Muscle of leg (tissue), 11 donors: ENCODE data around the gene ARFGAP1. TPM values are rescaled to one million over a fixed set of nuclear protein-coding genes. Genes with fewer than 3 reads are reported as not detected.
A peak's percentile ranks its signal among the peaks of the same experiment; 100 is the strongest.

Experiments
- DNase-seq: peaks from one replicate; pipeline ENCODE4 v3.0.0; 2013
- H3K27ac ChIP-seq: one replicate; pipeline ENCODE4 v1.5.1; 2013; ENCODE audit warnings: mild to moderate bottlenecking, low read length, control low read depth
- H3K27me3 ChIP-seq: one replicate; pipeline ENCODE4 v1.6.1; 2013; ENCODE audit warnings: low read length; ENCODE audit not compliant: control insufficient read depth, insufficient read depth
- H3K36me3 ChIP-seq: one replicate; pipeline ENCODE4 v1.6.1; 2013; ENCODE audit warnings: low read length; ENCODE audit not compliant: control insufficient read depth, insufficient read depth
- H3K4me1 ChIP-seq: one replicate; pipeline ENCODE4 v1.6.1; 2013; ENCODE audit warnings: low read length; ENCODE audit not compliant: control insufficient read depth, insufficient read depth
- H3K4me3 ChIP-seq: one replicate; pipeline ENCODE4 v1.5.1; 2013; ENCODE audit warnings: low read length, control low read depth
- H3K9me3 ChIP-seq: replicated peaks from 2 replicates; pipeline ENCODE4 v1.6.1; 2013; ENCODE audit warnings: low read depth, low read length; ENCODE audit not compliant: control insufficient read depth
- WGBS: methylation state at CpG from one replicate; pipeline ENCODE4 v1.1.5; 2013; ENCODE audit warnings: missing lambda C conversion rate; ENCODE audit not compliant: insufficient coverage; 5-methylcytosine and 5-hydroxymethylcytosine counted together
- polyA plus RNA-seq, 8 donors: library from polyadenylated mRNA; unstranded; fragments of 120-200 nt; gene quantifications; one replicate each; pipeline versions ENCODE4 v1.2.1 to v1.2.3, GENCODE V29; 2013; ENCODE audit warnings: inconsistent platforms in 1 of 8, low replicate concordance in 1 of 8; ENCODE audit not compliant: insufficient read length in 8 of 8, insufficient read depth in 1 of 8
- total RNA-seq: library from RNA; stranded (reverse); fragments of 120-200 nt; gene quantifications from one replicate; pipeline ENCODE4 v1.2.4, GENCODE V29; 2013

ARFGAP1 gene
- total and polyA plus RNA-seq, 9 donors, result 62.6 to 103 (median 86.9) TPM

DNA sequence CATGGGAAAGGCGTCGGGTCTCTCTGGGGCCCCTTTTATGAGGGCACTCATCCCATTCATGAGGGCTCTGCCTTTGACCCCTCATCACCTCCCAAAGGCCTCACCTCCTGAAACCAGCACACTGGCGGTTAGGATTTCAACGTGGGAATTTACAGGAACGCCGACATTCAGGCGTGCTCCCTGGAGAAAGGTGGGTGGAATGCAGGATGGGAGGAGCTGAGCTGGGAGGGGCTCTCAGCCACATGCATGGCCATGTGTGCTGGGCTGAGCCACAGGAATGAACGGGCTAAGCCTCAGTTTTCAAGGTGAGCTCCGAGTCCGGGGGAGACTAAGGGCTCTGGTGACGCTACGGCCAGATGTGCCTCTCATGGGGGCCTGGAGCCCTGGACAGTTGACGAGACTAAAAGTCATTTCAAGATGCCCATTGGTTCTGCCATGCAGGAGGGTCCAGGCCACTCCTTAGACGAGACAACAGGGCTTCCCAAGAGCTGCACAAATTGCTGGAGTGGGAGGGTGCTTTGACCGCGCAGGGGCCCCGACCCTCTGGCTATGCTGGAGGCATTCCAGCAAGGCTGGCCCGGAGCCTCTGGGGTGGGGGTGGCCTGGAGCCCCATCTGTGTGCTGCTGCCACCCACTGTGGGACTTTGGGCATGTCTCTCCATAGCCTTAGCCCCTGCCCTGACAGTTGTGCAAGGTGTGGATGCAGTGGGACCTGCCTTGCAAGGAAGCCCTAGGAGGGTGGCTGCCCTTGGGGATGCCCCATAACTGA is 3.8 kb upstream of the ARFGAP1 start:
- H3K36me3 ChIP-seq, result peaks cover 2% of the 10 kb centered on the region
- peaks cover 78% of the 10 kb centered on the region for H3K4me1 ChIP-seq
- peak overlapping the region; percentile 86 for H3K27ac ChIP-seq
- WGBS, result 26% methylated on average over 10 of the region's 18 CpGs
- no peak for DNase-seq
- H3K4me3 ChIP-seq, result peak overlapping the region; percentile 46
- no peaks in the 10 kb centered on the region for H3K9me3 ChIP-seq
- peaks cover 4% of the 10 kb centered on the region for H3K27me3 ChIP-seq

DNA sequence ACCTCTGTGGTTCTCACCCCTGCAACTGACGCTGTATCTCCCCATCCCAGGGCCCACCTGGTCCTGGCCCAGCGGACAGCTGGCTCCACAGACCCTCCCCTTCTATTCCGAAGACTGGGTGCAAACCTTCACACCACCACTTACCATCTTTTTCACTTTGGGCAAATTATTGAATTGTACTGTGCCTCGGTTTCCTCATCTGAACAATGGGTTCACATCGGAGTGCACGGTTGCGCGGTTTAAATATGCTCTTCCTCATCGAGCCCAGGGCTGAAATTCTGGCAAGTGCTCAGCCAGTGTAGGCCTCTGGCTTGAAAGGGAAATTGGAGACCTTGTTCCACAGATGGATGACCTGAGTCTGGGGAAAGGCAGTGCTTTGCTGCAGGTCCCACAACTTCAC is 2.9 kb upstream of the ARFGAP1 start:
- Histone ChIP-seq H3K36me3 (peaks cover 2% of the 10 kb centered on the region), H3K4me3 (peak overlapping the region; percentile 46), H3K27ac (no peak overlapping the region), H3K4me1 (peaks cover 78% of the 10 kb centered on the region), H3K27me3 (peaks cover 2% of the 10 kb centered on the region), H3K9me3 (no peaks in the 10 kb centered on the region)
- WGBS, result 90% methylated on average over 9 of the region's 9 CpGs
- no peak for DNase-seq

DNA sequence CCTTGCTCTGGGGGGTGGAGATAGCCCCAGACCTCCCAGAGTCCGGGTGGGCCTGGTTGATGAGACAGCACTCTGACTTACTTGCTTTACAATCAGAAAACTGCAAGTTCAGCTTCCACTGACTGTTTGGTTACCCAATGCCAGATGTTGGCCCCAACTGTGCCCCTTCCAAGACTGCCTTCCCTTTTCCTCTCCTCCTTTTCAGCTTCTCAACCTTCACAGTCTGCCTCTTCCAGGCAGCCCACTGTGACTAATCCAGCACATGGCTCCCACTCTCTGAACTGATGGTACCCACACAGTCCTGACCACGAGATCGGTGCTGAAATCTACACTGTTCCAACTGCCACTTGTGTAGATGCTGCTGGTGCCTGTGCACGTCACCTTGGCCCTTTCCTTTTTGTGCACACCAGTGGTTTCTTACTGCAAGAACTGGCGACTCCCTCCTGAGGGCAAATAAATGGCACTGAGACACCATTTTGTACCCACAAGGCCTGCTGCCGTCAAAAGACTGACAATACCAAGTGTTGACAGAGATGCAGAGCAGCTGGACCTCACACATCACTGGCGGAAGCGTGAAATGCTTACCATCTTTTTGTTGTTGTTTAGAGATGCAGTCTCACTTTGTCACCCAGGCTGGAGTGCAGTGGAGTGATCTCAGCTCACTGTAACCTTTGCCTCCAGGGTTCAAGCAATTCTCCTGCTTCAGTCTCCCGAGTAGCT is 1.8 kb upstream of the ARFGAP1 start:
- Histone ChIP-seq H3K36me3 (peaks cover 9% of the 10 kb centered on the region), H3K4me3 (no peak overlapping the region), H3K9me3 (no peaks in the 10 kb centered on the region), H3K4me1 (peaks cover 68% of the 10 kb centered on the region), H3K27ac (no peak overlapping the region), H3K27me3 (peaks cover 2% of the 10 kb centered on the region)
- no peak for DNase-seq
- WGBS, result 79% methylated on average over 7 of the region's 9 CpGs

DNA sequence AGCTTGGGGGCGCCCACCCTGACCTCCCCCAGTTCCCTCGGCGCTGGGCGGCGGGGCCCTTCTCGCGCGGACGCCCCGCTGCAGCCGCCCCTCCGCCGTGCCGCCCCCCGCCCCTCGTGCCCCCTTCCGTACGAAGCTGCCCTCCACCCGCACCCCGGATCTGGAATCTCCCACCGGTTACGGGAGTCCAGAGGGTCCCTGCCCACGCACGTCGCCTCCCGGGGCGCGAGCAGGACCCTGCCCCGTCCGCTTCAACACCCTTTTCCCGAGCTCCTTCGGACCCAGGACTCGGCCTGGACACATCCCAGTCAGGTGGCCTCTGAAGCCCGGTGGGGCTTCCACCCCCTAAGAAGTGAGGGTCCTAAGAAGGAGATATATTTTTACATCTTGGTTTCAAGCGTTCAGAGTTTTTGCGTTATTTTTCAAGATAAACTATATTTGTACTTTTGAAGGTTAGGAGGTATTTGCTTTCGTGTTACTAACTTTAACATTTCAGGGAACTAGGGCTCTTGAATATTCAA is 506 bp downstream of the ARFGAP1 start:
- Histone ChIP-seq H3K27ac (peak overlapping the region; percentile 47), H3K4me3 (peak overlapping the region; percentile 85), H3K36me3 (peaks cover 29% of the 10 kb centered on the region), H3K9me3 (no peaks in the 10 kb centered on the region), H3K4me1 (peaks cover 45% of the 10 kb centered on the region), H3K27me3 (no peaks in the 10 kb centered on the region)
- WGBS, result 0% methylated on average over 22 of the region's 37 CpGs
- DNase-seq, result no peak

DNA sequence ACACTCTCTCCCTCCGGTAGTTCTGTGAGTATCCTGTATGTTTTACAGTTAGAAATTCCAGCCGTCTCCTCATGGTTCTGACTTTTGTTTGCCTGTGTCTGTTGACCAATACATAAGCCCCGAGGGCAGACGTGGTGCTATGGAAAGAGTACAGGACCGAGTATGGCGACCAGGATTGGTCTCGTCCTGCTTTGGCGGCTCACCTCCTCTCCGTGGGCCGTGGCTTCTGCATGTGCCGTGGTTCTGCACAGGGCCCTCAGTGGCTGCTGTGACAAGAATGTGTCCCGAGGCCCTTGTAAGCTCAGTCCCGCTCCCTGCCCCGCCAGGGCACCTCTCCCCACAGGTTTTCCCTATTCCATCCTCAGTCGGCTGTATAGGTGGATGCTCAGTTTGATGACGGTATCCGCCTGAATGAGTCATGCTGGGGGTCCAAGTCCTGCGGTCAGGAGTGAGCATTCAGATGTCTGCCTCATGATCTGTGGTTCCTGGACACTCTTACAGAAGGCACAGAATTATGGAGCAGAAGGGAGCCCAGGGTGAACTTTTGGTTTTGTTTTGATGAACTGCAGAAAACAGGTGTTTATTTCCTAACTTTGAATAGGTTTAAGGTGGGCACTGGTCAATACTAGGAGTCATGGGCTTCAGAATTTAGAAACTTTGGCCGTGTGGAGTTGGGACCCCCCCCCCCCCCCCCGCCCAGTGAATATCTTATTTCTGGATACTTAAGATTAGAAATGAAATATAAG is 1.2 kb downstream of the ARFGAP1 start:
- peaks cover 36% of the 10 kb centered on the region for H3K36me3 ChIP-seq
- no peaks in the 10 kb centered on the region for H3K9me3 ChIP-seq
- no peak for DNase-seq
- H3K27ac ChIP-seq, result peak overlapping the region; percentile 47
- H3K4me3 ChIP-seq, result peak overlapping the region; percentile 85
- WGBS, result 21% methylated on average over 12 of the region's 20 CpGs
- H3K4me1 ChIP-seq, result peaks cover 38% of the 10 kb centered on the region
- H3K27me3 ChIP-seq, result no peaks in the 10 kb centered on the region

DNA sequence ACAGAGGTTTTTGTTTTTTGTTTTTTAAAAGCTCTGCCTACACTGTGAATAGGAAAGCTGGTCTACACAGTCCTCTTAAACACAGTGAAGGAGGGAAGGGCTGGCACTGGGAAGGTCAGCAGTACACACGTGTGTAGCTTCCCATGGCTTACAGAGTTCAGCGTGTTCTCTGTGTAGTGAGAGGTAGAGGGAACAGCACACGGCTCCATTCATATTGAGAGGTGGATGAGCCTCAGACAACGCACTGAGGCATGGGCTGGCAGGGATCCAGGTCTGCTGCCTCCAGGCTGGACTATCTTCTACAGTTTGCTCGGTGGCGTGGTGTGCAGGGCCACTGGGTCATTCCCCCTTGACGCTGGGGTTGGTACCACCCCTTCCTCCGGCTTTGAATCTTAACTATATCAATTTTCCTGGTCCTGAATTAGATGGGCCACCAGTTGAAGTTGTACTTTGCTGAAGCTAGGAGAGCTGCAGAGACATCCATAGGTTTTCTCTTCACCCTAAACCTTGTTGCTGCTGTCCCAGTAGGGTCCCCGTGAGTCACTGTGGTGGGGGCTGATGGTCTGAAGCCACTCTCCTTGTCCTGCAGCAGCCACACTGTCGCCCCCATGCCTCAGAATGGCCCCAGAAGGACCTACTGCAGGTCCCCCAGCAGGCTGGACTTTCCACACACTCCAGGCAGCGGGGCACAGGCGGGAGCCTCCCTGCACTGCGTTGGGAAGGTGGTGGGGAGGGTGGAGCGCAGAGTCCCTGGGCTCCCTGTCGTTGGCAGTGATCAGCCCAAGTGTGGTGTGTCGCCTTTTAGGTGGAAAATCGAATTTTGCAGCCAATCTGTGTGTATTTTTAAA is 2.0 kb downstream of the ARFGAP1 start:
- Histone ChIP-seq H3K4me1 (peaks cover 30% of the 10 kb centered on the region), H3K9me3 (no peaks in the 10 kb centered on the region), H3K4me3 (no peak overlapping the region), H3K27me3 (no peaks in the 10 kb centered on the region), H3K36me3 (peaks cover 44% of the 10 kb centered on the region), H3K27ac (no peak overlapping the region)
- no peak for DNase-seq
- 66% methylated on average over 8 of the region's 17 CpGs for WGBS

DNA sequence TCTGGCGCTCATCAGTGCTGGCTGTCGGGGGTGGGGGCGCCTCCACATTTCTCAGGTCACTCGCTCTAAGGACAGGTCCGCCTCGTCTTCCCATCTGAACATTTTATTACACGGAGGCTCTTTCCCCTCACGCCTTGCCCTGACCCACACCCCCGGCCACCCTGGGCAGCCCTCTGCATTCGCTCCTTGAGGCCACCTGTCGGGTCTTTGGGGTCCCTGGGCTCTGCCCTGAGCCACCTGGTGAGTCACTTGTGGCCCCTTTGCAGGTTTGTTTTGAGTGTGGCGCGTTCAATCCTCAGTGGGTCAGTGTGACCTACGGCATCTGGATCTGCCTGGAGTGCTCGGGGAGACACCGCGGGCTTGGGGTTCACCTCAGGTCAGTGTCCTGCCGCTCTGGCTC is 3.2 kb downstream of the ARFGAP1 start:
- Histone ChIP-seq H3K9me3 (no peaks in the 10 kb centered on the region), H3K4me3 (no peak overlapping the region), H3K36me3 (peaks cover 54% of the 10 kb centered on the region), H3K27me3 (no peaks in the 10 kb centered on the region), H3K4me1 (peaks cover 25% of the 10 kb centered on the region), H3K27ac (no peak overlapping the region)
- WGBS, result 88% methylated on average over 18 of the region's 18 CpGs
- DNase-seq, result no peak

DNA sequence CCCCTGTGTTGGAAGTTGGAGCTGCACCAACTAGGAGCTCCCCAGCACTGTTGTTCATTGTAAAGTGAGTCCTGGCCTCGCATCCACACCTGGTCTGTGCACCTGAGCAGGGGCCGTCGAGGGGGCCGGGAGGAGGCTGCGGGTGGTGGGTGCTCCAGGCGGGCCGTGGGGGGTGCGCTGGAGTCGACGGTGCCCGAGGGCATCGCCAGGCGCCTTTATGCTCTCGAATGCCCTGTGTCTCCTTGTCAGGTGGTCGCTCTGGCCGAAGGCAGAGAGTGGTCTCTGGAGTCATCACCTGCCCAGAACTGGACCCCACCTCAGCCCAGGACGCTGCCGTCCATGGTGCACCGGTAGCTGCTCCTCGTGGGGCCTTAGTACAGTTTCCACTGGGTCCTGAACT is 4.3 kb downstream of the ARFGAP1 start:
- no peak for DNase-seq
- Histone ChIP-seq H3K9me3 (no peaks in the 10 kb centered on the region), H3K27me3 (no peaks in the 10 kb centered on the region), H3K36me3 (peaks cover 62% of the 10 kb centered on the region), H3K4me1 (peaks cover 31% of the 10 kb centered on the region), H3K4me3 (no peak overlapping the region), H3K27ac (no peak overlapping the region)
- 89% methylated on average over 19 of the region's 20 CpGs for WGBS

DNA sequence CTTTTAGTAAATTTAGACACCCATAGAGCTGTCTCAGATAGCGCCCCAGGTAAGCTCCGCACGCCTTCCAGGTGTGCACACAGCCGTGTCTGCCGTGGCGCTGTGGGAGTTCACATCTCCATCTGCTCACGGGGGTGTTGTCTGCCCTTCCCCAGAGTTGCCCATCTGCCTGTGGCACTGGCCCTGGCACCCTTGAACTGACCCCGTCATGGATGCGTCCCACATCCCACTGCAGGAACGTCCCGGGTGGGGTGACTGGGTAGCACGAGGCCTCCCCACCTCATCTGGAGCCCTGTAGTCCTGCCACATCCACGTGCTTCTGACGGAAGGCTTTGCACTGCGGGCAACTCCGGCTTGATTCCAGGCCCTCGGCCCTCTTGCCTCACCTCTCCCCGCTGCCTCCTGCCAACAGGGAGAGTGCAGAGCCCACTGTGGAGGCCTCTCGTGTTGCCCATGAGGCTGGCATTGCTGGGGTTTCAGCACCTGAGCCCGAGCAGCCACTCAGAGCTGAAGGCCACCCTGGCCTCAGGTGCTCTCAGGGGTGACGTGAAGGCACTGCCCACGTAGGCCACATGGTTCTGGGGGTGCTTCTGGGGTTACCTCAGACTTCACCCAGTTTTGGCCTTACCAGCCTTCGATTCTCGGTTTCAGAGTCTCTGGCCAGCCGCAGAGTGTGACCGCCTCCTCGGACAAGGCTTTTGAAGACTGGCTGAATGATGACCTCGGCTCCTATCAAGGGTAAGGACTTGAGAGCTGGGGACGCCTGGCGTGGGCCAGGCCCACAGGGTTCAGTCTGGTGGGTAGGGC is 5.1 kb downstream of the ARFGAP1 start:
- WGBS, result 92% methylated on average over 30 of the region's 30 CpGs
- Histone ChIP-seq H3K27me3 (no peaks in the 10 kb centered on the region), H3K27ac (no peak overlapping the region), H3K36me3 (peaks cover 66% of the 10 kb centered on the region), H3K9me3 (no peaks in the 10 kb centered on the region), H3K4me1 (peaks cover 32% of the 10 kb centered on the region), H3K4me3 (no peak overlapping the region)
- DNase-seq, result no peak
